IPS-15b (cell line): ENCODE results near the gene MARVELD1.

Source experiments
- H3K27me3 ChIP-seq: one replicate; pipeline ENCODE4 v1.6.1; 2013; ENCODE audit warnings: low read length; ENCODE audit not compliant: control insufficient read depth, insufficient read depth
- H3K36me3 ChIP-seq: one replicate; pipeline ENCODE4 v1.6.1; 2013; ENCODE audit warnings: low read length; ENCODE audit not compliant: control insufficient read depth, insufficient read depth
- H3K4me1 ChIP-seq: one replicate; pipeline ENCODE4 v1.6.1; 2013; ENCODE audit warnings: mild to moderate bottlenecking, low read length; ENCODE audit not compliant: control insufficient read depth, insufficient read depth
- H3K4me3 ChIP-seq: one replicate; pipeline ENCODE4 v1.5.1; 2013; ENCODE audit warnings: low read depth, low read length
- H3K9ac ChIP-seq: one replicate; pipeline ENCODE4 v1.6.1; 2013; ENCODE audit warnings: low read depth, mild to moderate bottlenecking, low read length
- H3K9me3 ChIP-seq: one replicate; pipeline ENCODE4 v1.6.1; 2013; ENCODE audit warnings: mild to moderate bottlenecking, low read length; ENCODE audit not compliant: control insufficient read depth, insufficient read depth

MARVELD1 gene

DNA sequence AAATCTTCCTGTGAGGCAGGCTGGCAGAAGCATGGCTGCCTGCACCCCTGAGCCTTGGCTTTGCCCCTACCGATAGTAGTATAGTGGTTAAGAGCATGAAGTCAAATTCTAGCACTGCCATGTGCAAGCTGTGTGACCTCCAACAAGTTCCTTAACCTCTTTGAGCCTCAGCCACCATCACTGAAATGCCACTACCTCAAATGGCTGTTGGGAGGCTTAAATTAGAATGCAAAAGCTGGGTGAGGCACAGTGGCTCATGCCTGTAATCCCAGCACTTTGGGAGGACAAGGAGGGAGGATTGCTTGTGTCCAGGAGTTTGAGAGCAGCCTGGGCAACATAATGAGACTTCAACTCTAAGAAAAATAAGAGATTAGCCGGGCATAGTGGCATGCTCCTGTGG, 49.9 kb downstream of the MARVELD1 start:
- Histone ChIP-seq H3K4me1 (no peaks in the 10 kb centered on the region), H3K36me3 (peaks cover 14% of the 10 kb centered on the region), H3K4me3 (no peak overlapping the region), H3K9ac (no peak overlapping the region), H3K9me3 (no peaks in the 10 kb centered on the region), H3K27me3 (no peaks in the 10 kb centered on the region)

DNA sequence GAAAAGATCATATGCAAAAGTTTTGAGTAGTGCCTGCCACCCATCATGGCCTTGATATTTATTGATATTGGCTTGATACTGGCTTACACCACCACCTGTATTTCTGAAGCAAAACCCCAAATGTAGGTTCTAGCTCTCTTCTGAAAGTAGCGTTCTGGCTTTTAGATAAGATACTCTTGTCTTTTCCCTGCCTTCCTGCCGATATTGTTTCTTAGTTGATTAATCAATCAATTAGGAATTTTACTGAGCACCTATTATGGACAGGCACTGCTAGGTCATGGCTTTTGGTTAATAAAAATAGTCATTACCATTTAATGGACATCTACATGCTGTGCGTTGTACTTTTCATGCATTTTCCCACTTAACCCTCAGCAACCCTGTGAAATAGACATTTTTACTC, 50.4 kb downstream of the MARVELD1 start:
- Histone ChIP-seq H3K27me3 (peaks cover 2% of the 10 kb centered on the region), H3K9ac (no peak overlapping the region), H3K4me1 (no peaks in the 10 kb centered on the region)

DNA sequence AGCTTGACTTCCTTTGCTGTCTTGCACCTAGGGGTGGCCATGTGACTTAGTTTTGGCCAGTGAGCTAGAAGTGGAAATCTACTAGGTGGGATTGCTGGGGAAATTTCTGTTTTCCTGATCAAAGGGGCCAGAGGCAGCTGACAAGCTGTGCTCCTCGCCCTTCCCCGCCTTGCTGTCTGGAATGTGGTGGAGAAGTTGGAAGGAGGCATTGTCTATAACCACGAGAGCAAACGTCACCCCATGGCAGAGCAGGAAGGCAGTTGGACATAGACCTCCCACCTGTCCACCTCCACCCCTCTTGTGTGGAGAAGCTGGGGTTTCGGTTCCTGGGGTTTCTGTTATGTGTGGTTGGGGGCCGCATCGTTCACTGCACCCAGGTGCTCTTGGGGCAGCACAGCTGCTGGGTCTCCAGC, 51.0 kb downstream of the MARVELD1 start:
- no peak overlapping the region for H3K4me3 ChIP-seq
- H3K27me3 ChIP-seq = peaks cover 8% of the 10 kb centered on the region
- peaks cover 10% of the 10 kb centered on the region for H3K36me3 ChIP-seq
- no peaks in the 10 kb centered on the region for H3K9me3 ChIP-seq
- H3K9ac ChIP-seq = no peak overlapping the region
- no peaks in the 10 kb centered on the region for H3K4me1 ChIP-seq

More for the DNA sequence above, 50.4 kb downstream of the MARVELD1 start:
- H3K4me3 ChIP-seq = no peak overlapping the region
- no peaks in the 10 kb centered on the region for H3K9me3 ChIP-seq
- H3K36me3 ChIP-seq = peaks cover 14% of the 10 kb centered on the region

DNA sequence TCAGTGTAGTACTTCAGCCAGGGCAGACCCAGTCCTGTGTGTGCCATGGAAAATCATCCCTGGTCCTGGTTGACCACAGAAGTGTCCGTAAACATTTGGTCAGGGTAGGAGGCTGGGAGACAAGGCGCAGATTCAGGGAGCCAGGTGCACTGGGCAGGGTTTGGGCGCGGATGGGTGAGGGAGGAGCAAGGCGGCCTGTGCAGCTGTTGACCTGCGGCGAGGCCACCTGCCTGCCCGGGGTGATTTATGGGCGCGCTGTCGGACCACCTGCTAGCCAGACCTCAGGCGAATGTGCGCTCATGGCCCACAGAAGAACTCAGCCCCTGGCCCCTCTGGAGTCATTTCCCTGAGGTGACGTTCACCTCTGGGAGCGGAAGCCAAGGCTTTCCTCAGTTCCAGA, 51.7 kb downstream of the MARVELD1 start:
- peaks cover 3% of the 10 kb centered on the region for H3K36me3 ChIP-seq
- H3K27me3 ChIP-seq = peaks cover 15% of the 10 kb centered on the region
- H3K4me1 ChIP-seq = no peaks in the 10 kb centered on the region

DNA sequence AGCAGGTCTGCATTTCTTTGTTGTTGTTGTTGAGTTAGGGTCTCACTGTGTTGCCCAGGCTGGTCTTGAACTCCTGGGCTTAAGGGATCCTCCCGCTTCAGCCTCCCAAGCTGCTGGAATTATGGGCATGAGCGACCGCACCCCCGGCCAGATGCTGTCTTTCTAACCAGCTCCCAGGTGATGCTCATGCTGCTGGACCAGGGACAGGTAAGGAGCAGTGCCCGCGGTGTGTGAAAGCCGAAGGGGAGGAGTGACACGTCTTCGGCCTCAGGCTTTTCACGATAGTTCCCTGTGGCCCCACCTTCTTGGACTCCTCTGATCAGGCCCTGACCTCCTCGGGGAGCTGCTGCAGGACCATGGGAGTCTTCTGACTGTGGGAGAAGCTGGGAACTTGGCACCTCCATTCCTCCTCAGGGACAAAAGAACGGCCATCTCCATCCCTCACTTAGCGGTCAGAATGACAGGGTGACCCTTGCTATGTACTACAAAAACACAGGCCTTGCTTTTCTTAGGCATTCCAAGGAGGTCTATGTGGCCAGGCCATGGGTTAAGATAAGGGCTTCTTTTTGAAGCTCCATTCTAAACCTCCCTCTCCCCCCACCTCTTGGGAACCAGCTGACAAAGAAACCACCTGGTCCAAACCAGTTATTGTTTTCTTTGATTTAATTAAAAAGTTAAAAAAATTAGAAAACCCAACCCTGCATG, 52.7 kb downstream of the MARVELD1 start:
- no peaks in the 10 kb centered on the region for H3K9me3 ChIP-seq
- H3K36me3 ChIP-seq = no peaks in the 10 kb centered on the region
- peaks cover 25% of the 10 kb centered on the region for H3K27me3 ChIP-seq
- no peak overlapping the region for H3K9ac ChIP-seq
- no peak overlapping the region for H3K4me3 ChIP-seq
- H3K4me1 ChIP-seq = peaks cover 5% of the 10 kb centered on the region

More for the DNA sequence above, 51.7 kb downstream of the MARVELD1 start:
- H3K9me3 ChIP-seq = no peaks in the 10 kb centered on the region
- no peak overlapping the region for H3K9ac ChIP-seq
- no peak overlapping the region for H3K4me3 ChIP-seq

DNA sequence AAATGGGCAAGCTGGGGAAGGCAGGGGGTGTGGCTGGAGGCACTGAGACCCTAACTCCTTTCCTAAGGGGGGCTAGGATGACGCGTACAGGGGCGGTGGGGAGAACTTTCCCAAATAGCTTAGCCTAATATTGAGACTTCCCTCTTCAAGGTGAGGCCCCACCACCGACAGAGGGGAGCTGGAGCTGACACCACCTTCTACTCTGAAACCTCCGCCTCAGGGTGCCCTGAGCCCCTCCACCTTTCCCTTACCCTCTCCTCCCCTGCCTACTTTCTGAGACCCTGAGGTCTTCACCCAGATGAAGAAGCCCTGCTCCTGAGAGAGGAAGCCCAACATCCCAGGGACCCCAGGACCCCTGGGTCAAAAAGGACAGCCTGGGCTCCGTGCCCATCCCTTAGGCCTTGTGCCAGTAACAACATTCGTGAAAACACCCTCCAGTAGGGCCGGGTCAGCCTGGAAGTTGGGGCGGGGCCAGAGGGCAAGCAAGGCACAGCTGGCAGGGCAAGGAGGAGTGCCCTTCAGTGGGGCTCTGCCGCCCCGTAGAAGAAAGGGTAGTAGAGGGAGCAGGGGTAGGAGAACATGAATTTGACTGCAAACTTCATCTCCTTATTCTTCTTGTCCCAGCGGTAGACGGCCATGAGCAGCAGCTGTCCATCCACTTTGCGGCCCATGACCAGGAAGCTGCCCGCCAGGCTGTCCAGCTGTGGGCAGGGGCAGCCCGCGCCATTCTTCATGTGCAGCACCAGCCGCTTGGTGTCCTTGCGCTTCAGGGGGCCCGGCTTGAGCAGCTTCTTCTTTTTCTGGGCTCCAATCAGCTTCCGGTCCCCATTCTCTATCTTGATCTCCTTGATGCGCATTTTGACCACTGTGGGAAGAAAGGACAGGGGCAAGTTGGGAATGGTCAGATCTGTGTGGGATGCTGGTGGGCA, 53.7 kb downstream of the MARVELD1 start:
- H3K36me3 ChIP-seq = no peaks in the 10 kb centered on the region
- H3K9me3 ChIP-seq = no peaks in the 10 kb centered on the region
- no peak overlapping the region for H3K4me3 ChIP-seq
- no peak overlapping the region for H3K9ac ChIP-seq
- peaks cover 7% of the 10 kb centered on the region for H3K4me1 ChIP-seq
- H3K27me3 ChIP-seq = peaks cover 31% of the 10 kb centered on the region
